ENCODE results near the gene SYAP1. TPM values are rescaled to one million over a fixed set of nuclear protein-coding genes. Genes with fewer than 3 reads are reported as not detected.

Gene SYAP1
- total and polyA plus RNA-seq, 7 experiments from 2014 or later, result 13.6 to 36.9 (median 15.6) TPM

GRCh38 chrX:16733013-16733412 is 13.6 kb downstream of the SYAP1 start:
- peak overlapping the region in 3 of 9 donors; percentile 3 to 75 (median 29) for H3K27ac Mint-ChIP-seq
- ATAC-seq, result no peak

GRCh38 chrX:16737024-16737423 is 17.6 kb downstream of the SYAP1 start:
- no peak for DNase-seq
- Mint-ChIP-seq H3K4me3 (no peak overlapping the region), H3K36me3 (peaks cover 0 to 60% (median 7%) of the 10 kb centered on the region in 5 donors), H3K4me1 (peaks cover 0 to 6% (median 5%) of the 10 kb centered on the region in 7 donors), H3K27me3 (no peaks in the 10 kb centered on the region), H3K27ac (no peak overlapping the region), H3K9me3 (no peaks in the 10 kb centered on the region)
- Histone ChIP-seq H3K9me3 (ENCODE audit: control insufficient read depth in 2 of 3, low read length in 3 of 3) (no peaks in the 10 kb centered on the region), H3K4me1 (ENCODE audit: control insufficient read depth in 2 of 2, insufficient read depth in 2 of 2, low read length in 2 of 2) (no peaks in the 10 kb centered on the region), H3K27ac (ENCODE audit: low read depth, low read length) (no peak overlapping the region), H3K27me3 (ENCODE audit: control insufficient read depth in 2 of 2, insufficient read depth in 2 of 2, low read length in 2 of 2) (no peaks in the 10 kb centered on the region), H3K4me3 (ENCODE audit: low read length) (no peak overlapping the region), H3K36me3 (ENCODE audit: control insufficient read depth in 2 of 3, insufficient read depth in 3 of 3, low read length in 3 of 3) (peaks cover 0 to 40% (median 0%) of the 10 kb centered on the region in 3 experiments)
- intact Hi-C loops (cut with micrococcal nuclease), result no loop called here
- ATAC-seq, result no peak
- CTCF ChIA-PET, result no interaction called here
- POLR2A ChIA-PET, result no interaction called here

More at GRCh38 chrX:16733013-16733412, 13.6 kb downstream of the SYAP1 start:
- Histone ChIP-seq H3K4me1 (ENCODE audit: control insufficient read depth in 2 of 2, insufficient read depth in 2 of 2, low read length in 2 of 2) (no peaks in the 10 kb centered on the region), H3K36me3 (ENCODE audit: control insufficient read depth in 2 of 3, insufficient read depth in 3 of 3, low read length in 3 of 3) (peaks cover 0 to 30% (median 0%) of the 10 kb centered on the region in 3 experiments), H3K27me3 (ENCODE audit: control insufficient read depth in 2 of 2, insufficient read depth in 2 of 2, low read length in 2 of 2) (no peaks in the 10 kb centered on the region), H3K4me3 (ENCODE audit: low read length) (no peak overlapping the region), H3K9me3 (ENCODE audit: control insufficient read depth in 2 of 3, low read length in 3 of 3) (no peaks in the 10 kb centered on the region), H3K27ac (ENCODE audit: low read depth, low read length) (no peak overlapping the region)
- POLR2A ChIA-PET, result interaction anchor here (1.1 kb wide), 1 partner anchor 13 kb away, joined by 3 read pairs; the partner anchor contains the start of gene SYAP1
- Mint-ChIP-seq H3K27me3 (no peaks in the 10 kb centered on the region), H3K4me3 (no peak overlapping the region), H3K9me3 (peaks cover 0 to 2% (median 0%) of the 10 kb centered on the region in 11 donors), H3K4me1 (peaks cover 0 to 9% (median 4%) of the 10 kb centered on the region in 7 donors), H3K36me3 (peaks cover 0 to 35% (median 6%) of the 10 kb centered on the region in 5 donors)
- no peak for DNase-seq
- CTCF ChIA-PET, result interaction anchor here (0.6 kb wide), 1 partner anchor 150 kb away, joined by 3 read pairs; no protein-coding TSS in a partner anchor
- intact Hi-C loops (cut with micrococcal nuclease), result no loop called here

- DNase-seq (no peak), ATAC-seq (peak; percentile 20)
- ChIA-PET POLR2A (no interaction called here), CTCF (no interaction called here)
- intact Hi-C loops (cut with micrococcal nuclease), result no loop called here
- Mint-ChIP-seq H3K4me3 (no peak overlapping the region), H3K27ac (peak overlapping the region in 3 of 9 donors; percentile 7 to 44 (median 16)), H3K9me3 (no peaks in the 10 kb centered on the region), H3K27me3 (no peaks in the 10 kb centered on the region), H3K36me3 (peaks cover 3 to 59% (median 10%) of the 10 kb centered on the region in 5 donors), H3K4me1 (peaks cover 0 to 4% (median 0%) of the 10 kb centered on the region in 7 donors)
- Histone ChIP-seq H3K4me1 (ENCODE audit: control insufficient read depth in 2 of 2, insufficient read depth in 2 of 2, low read length in 2 of 2) (no peaks in the 10 kb centered on the region), H3K27me3 (ENCODE audit: control insufficient read depth in 2 of 2, insufficient read depth in 2 of 2, low read length in 2 of 2) (no peaks in the 10 kb centered on the region), H3K27ac (ENCODE audit: low read depth, low read length) (no peak overlapping the region), H3K4me3 (ENCODE audit: low read length) (no peak overlapping the region), H3K9me3 (ENCODE audit: control insufficient read depth in 2 of 3, low read length in 3 of 3) (no peaks in the 10 kb centered on the region), H3K36me3 (ENCODE audit: control insufficient read depth in 2 of 3, insufficient read depth in 3 of 3, low read length in 3 of 3) (peaks cover 0 to 50% (median 0%) of the 10 kb centered on the region in 3 experiments)
Measured at GRCh38 chrX:16739574-16739973, 20.2 kb downstream of the SYAP1 start.

GRCh38 chrX:16743604-16744325 is 24.4 kb downstream of the SYAP1 start:
- no peak overlapping the region for H3K27ac Mint-ChIP-seq
- intact Hi-C loops (cut with micrococcal nuclease), result no loop called here
- no peak for DNase-seq
- H3K36me3 Mint-ChIP-seq, result peaks cover 3 to 54% (median 10%) of the 10 kb centered on the region in 5 donors
- peaks cover 0 to 50% (median 0%) of the 10 kb centered on the region in 3 experiments for H3K36me3 ChIP-seq (ENCODE audit: control insufficient read depth in 2 of 3, insufficient read depth in 3 of 3, low read length in 3 of 3)
- H3K27me3 ChIP-seq (ENCODE audit: control insufficient read depth in 2 of 2, insufficient read depth in 2 of 2, low read length in 2 of 2), result no peaks in the 10 kb centered on the region
- no peaks in the 10 kb centered on the region for H3K9me3 ChIP-seq (ENCODE audit: control insufficient read depth in 2 of 3, low read length in 3 of 3)
- peaks cover 0 to 4% (median 0%) of the 10 kb centered on the region in 7 donors for H3K4me1 Mint-ChIP-seq
- H3K9me3 Mint-ChIP-seq, result no peaks in the 10 kb centered on the region
- ChIA-PET POLR2A (interaction anchor here (0.7 kb wide), 1 partner anchor 10 kb away, joined by 3 read pairs; no protein-coding TSS in a partner anchor), CTCF (no interaction called here)
- no peak overlapping the region for H3K4me3 ChIP-seq (ENCODE audit: low read length)
- ATAC-seq, result no peak
- H3K27me3 Mint-ChIP-seq, result no peaks in the 10 kb centered on the region
- H3K4me1 ChIP-seq (ENCODE audit: control insufficient read depth in 2 of 2, insufficient read depth in 2 of 2, low read length in 2 of 2), result no peaks in the 10 kb centered on the region
- H3K4me3 Mint-ChIP-seq, result no peak overlapping the region
- H3K27ac ChIP-seq (ENCODE audit: low read depth, low read length), result no peak overlapping the region

- Histone ChIP-seq H3K27ac (ENCODE audit: low read depth, low read length) (no peak overlapping the region), H3K4me3 (ENCODE audit: low read length) (no peak overlapping the region), H3K4me1 (ENCODE audit: control insufficient read depth in 2 of 2, insufficient read depth in 2 of 2, low read length in 2 of 2) (no peaks in the 10 kb centered on the region), H3K36me3 (ENCODE audit: control insufficient read depth in 2 of 3, insufficient read depth in 3 of 3, low read length in 3 of 3) (peaks cover 0 to 57% (median 0%) of the 10 kb centered on the region in 3 experiments), H3K27me3 (ENCODE audit: control insufficient read depth in 2 of 2, insufficient read depth in 2 of 2, low read length in 2 of 2) (no peaks in the 10 kb centered on the region), H3K9me3 (ENCODE audit: control insufficient read depth in 2 of 3, low read length in 3 of 3) (no peaks in the 10 kb centered on the region)
- H3K4me1 Mint-ChIP-seq, result peaks cover 0 to 4% (median 0%) of the 10 kb centered on the region in 7 donors
- DNase-seq (no peak), ATAC-seq (no peak)
- H3K27me3 Mint-ChIP-seq, result no peaks in the 10 kb centered on the region
- H3K27ac Mint-ChIP-seq, result no peak overlapping the region
- H3K4me3 Mint-ChIP-seq, result no peak overlapping the region
- H3K9me3 Mint-ChIP-seq, result no peaks in the 10 kb centered on the region
- ChIA-PET POLR2A (no interaction called here), CTCF (no interaction called here)
- intact Hi-C loops (cut with micrococcal nuclease), result no loop called here
- peaks cover 3 to 55% (median 12%) of the 10 kb centered on the region in 5 donors for H3K36me3 Mint-ChIP-seq
Measured at GRCh38 chrX:16745102-16745501, 25.7 kb downstream of the SYAP1 start.

GRCh38 chrX:16745659-16746058 is 26.2 kb downstream of the SYAP1 start:
- Mint-ChIP-seq H3K27me3 (no peaks in the 10 kb centered on the region), H3K4me1 (peaks cover 0 to 2% (median 0%) of the 10 kb centered on the region in 7 donors), H3K4me3 (no peak overlapping the region), H3K36me3 (peaks cover 3 to 56% (median 15%) of the 10 kb centered on the region in 5 donors), H3K27ac (no peak overlapping the region), H3K9me3 (no peaks in the 10 kb centered on the region)
- Histone ChIP-seq H3K36me3 (ENCODE audit: control insufficient read depth in 2 of 3, insufficient read depth in 3 of 3, low read length in 3 of 3) (peaks cover 0 to 60% (median 0%) of the 10 kb centered on the region in 3 experiments), H3K27me3 (ENCODE audit: control insufficient read depth in 2 of 2, insufficient read depth in 2 of 2, low read length in 2 of 2) (no peaks in the 10 kb centered on the region), H3K4me3 (ENCODE audit: low read length) (no peak overlapping the region), H3K4me1 (ENCODE audit: control insufficient read depth in 2 of 2, insufficient read depth in 2 of 2, low read length in 2 of 2) (no peaks in the 10 kb centered on the region), H3K27ac (ENCODE audit: low read depth, low read length) (no peak overlapping the region), H3K9me3 (ENCODE audit: control insufficient read depth in 2 of 3, low read length in 3 of 3) (no peaks in the 10 kb centered on the region)
- intact Hi-C loops (cut with micrococcal nuclease), result no loop called here
- CTCF ChIA-PET, result no interaction called here
- ATAC-seq (no peak), DNase-seq (no peak)
- POLR2A ChIA-PET, result no interaction called here
